Femur (tissue), 1 donor: Measurements from ENCODE around the gene EDAR.

Experiments used
- DNase-seq: peaks from one replicate; pipeline ENCODE4 v3.0.0-alpha.2; 2017

Gene EDAR

GRCh38 chr2:108845923-108846322, 143.1 kb downstream of the EDAR start:
- no peak for DNase-seq
